Rectal smooth muscle tissue (tissue), 1 donor: ENCODE data around the gene RAD51.

Experiments used
- H3K27ac ChIP-seq: one replicate; pipeline ENCODE4 v1.7.0; 2013; ENCODE audit warnings: low read depth, low read length, inconsistent platforms
- H3K27me3 ChIP-seq: one replicate; pipeline ENCODE4 v1.7.0; 2013; ENCODE audit warnings: low read length; ENCODE audit not compliant: control insufficient read depth, insufficient read depth
- H3K36me3 ChIP-seq: one replicate; pipeline ENCODE4 v1.7.0; 2013; ENCODE audit warnings: low read length; ENCODE audit not compliant: control insufficient read depth, insufficient read depth
- H3K4me1 ChIP-seq: one replicate; pipeline ENCODE4 v1.7.0; 2013; ENCODE audit warnings: low read length; ENCODE audit not compliant: control insufficient read depth, insufficient read depth
- H3K4me3 ChIP-seq: one replicate; pipeline ENCODE4 v1.7.0; 2013; ENCODE audit warnings: low read length
- H3K9ac ChIP-seq: one replicate; pipeline ENCODE4 v1.7.0; 2013; ENCODE audit warnings: low read length

The RAD51 gene

GRCh38 chr15:40693904-40694687 lies 878 bp upstream of the RAD51 start:
- H3K4me1 ChIP-seq, result peaks cover 9% of the 10 kb centered on the region
- peak overlapping the region; percentile 92 for H3K4me3 ChIP-seq
- no peaks in the 10 kb centered on the region for H3K36me3 ChIP-seq
- peak overlapping the region; percentile 100 for H3K27ac ChIP-seq
- H3K9ac ChIP-seq, result peak overlapping the region; percentile 72
- no peaks in the 10 kb centered on the region for H3K27me3 ChIP-seq

- H3K27me3 ChIP-seq, result no peaks in the 10 kb centered on the region
- H3K27ac ChIP-seq, result no peak overlapping the region
- H3K4me1 ChIP-seq, result peaks cover 9% of the 10 kb centered on the region
- H3K36me3 ChIP-seq, result no peaks in the 10 kb centered on the region
- H3K4me3 ChIP-seq, result peak overlapping the region; percentile 92
- peak overlapping the region; percentile 11 for H3K9ac ChIP-seq
Measured at GRCh38 chr15:40695469-40695890, 506 bp downstream of the RAD51 start.

- no peak overlapping the region for H3K4me3 ChIP-seq
- H3K27me3 ChIP-seq, result no peaks in the 10 kb centered on the region
- no peak overlapping the region for H3K27ac ChIP-seq
- peaks cover 9% of the 10 kb centered on the region for H3K4me1 ChIP-seq
- no peaks in the 10 kb centered on the region for H3K36me3 ChIP-seq
- H3K9ac ChIP-seq, result no peak overlapping the region
Measured at GRCh38 chr15:40696228-40696627, 1.3 kb downstream of the RAD51 start.

- Histone ChIP-seq H3K4me3 (no peak overlapping the region), H3K4me1 (peaks cover 9% of the 10 kb centered on the region), H3K9ac (no peak overlapping the region)
Measured at GRCh38 chr15:40697916-40698315, 2.9 kb downstream of the RAD51 start.

GRCh38 chr15:40702077-40702476 lies 7.1 kb downstream of the RAD51 start:
- Histone ChIP-seq H3K9ac (no peak overlapping the region), H3K27me3 (no peaks in the 10 kb centered on the region), H3K27ac (no peak overlapping the region), H3K4me1 (no peaks in the 10 kb centered on the region), H3K36me3 (no peaks in the 10 kb centered on the region), H3K4me3 (no peak overlapping the region)

More at GRCh38 chr15:40697916-40698315, 2.9 kb downstream of the RAD51 start:
- no peaks in the 10 kb centered on the region for H3K27me3 ChIP-seq
- H3K36me3 ChIP-seq, result no peaks in the 10 kb centered on the region
- H3K27ac ChIP-seq, result no peak overlapping the region

- no peaks in the 10 kb centered on the region for H3K4me1 ChIP-seq
- H3K9ac ChIP-seq, result no peak overlapping the region
- no peak overlapping the region for H3K4me3 ChIP-seq
- H3K36me3 ChIP-seq, result no peaks in the 10 kb centered on the region
- no peaks in the 10 kb centered on the region for H3K27me3 ChIP-seq
- H3K27ac ChIP-seq, result no peak overlapping the region
Measured at GRCh38 chr15:40706121-40706520, 11.1 kb downstream of the RAD51 start.

GRCh38 chr15:40714144-40714543 lies 19.2 kb downstream of the RAD51 start:
- no peak overlapping the region for H3K4me3 ChIP-seq
- no peak overlapping the region for H3K27ac ChIP-seq
- no peak overlapping the region for H3K9ac ChIP-seq

GRCh38 chr15:40716165-40716564 lies 21.2 kb downstream of the RAD51 start:
- Histone ChIP-seq H3K27me3 (no peaks in the 10 kb centered on the region), H3K27ac (no peak overlapping the region), H3K4me1 (no peaks in the 10 kb centered on the region), H3K36me3 (no peaks in the 10 kb centered on the region), H3K9ac (no peak overlapping the region), H3K4me3 (no peak overlapping the region)

More at GRCh38 chr15:40714144-40714543, 19.2 kb downstream of the RAD51 start:
- no peaks in the 10 kb centered on the region for H3K36me3 ChIP-seq
- H3K27me3 ChIP-seq, result no peaks in the 10 kb centered on the region
- H3K4me1 ChIP-seq, result no peaks in the 10 kb centered on the region

- H3K27ac ChIP-seq, result no peak overlapping the region
- H3K4me1 ChIP-seq, result no peaks in the 10 kb centered on the region
Measured at GRCh38 chr15:40721701-40722100, 26.7 kb downstream of the RAD51 start.

GRCh38 chr15:40722354-40722753 lies 27.4 kb downstream of the RAD51 start:
- no peak overlapping the region for H3K27ac ChIP-seq
- no peak overlapping the region for H3K9ac ChIP-seq
- no peaks in the 10 kb centered on the region for H3K27me3 ChIP-seq
- H3K4me3 ChIP-seq, result no peak overlapping the region
- no peaks in the 10 kb centered on the region for H3K36me3 ChIP-seq
- no peaks in the 10 kb centered on the region for H3K4me1 ChIP-seq

More at GRCh38 chr15:40721701-40722100, 26.7 kb downstream of the RAD51 start:
- no peak overlapping the region for H3K9ac ChIP-seq
- no peaks in the 10 kb centered on the region for H3K27me3 ChIP-seq
- H3K4me3 ChIP-seq, result no peak overlapping the region
- no peaks in the 10 kb centered on the region for H3K36me3 ChIP-seq

- no peaks in the 10 kb centered on the region for H3K36me3 ChIP-seq
- H3K4me1 ChIP-seq, result no peaks in the 10 kb centered on the region
- H3K4me3 ChIP-seq, result no peak overlapping the region
- H3K27me3 ChIP-seq, result no peaks in the 10 kb centered on the region
- H3K9ac ChIP-seq, result no peak overlapping the region
- no peak overlapping the region for H3K27ac ChIP-seq
Measured at GRCh38 chr15:40722934-40723333, 28.0 kb downstream of the RAD51 start.

- no peaks in the 10 kb centered on the region for H3K36me3 ChIP-seq
- no peak overlapping the region for H3K9ac ChIP-seq
- H3K4me3 ChIP-seq, result no peak overlapping the region
- H3K4me1 ChIP-seq, result no peaks in the 10 kb centered on the region
- no peaks in the 10 kb centered on the region for H3K27me3 ChIP-seq
- H3K27ac ChIP-seq, result no peak overlapping the region
Measured at GRCh38 chr15:40723919-40724318, 28.9 kb downstream of the RAD51 start.

GRCh38 chr15:40731034-40731433 lies 36.1 kb downstream of the RAD51 start:
- Histone ChIP-seq H3K4me1 (no peaks in the 10 kb centered on the region), H3K27me3 (no peaks in the 10 kb centered on the region), H3K9ac (no peak overlapping the region), H3K36me3 (no peaks in the 10 kb centered on the region), H3K4me3 (no peak overlapping the region), H3K27ac (no peak overlapping the region)
